Heart right ventricle (tissue), 16 donors: ENCODE measurements around the gene CAMKMT. TPM values are rescaled to one million over a fixed set of nuclear protein-coding genes. Genes with fewer than 3 reads are reported as not detected.

ENCODE experiments used
- ATAC-seq, 8 donors: fragments of 200-7000 bp; cut with Tn5 transposase; one replicate each; pipeline ENCODE4 v1.9.1; 2020; ENCODE audit warnings: mild to moderate bottlenecking in 8 of 8, moderate library complexity in 8 of 8, moderate number of reproducible peaks in 1 of 8
- DNase-seq, 2 donors: peaks; one replicate each; pipeline ENCODE4 v3.0.0-alpha.2; 2020
- H3K27ac ChIP-seq, 10 donors: fragments of 200-600 bp; sonication (generic) in 2 of 10; one replicate each; pipeline versions ENCODE4 v1.5.0 to v1.8.0; 2020 to 2022; ENCODE audit warnings: mild to moderate bottlenecking in 3 of 10
- H3K27me3 ChIP-seq, 7 donors: fragments of 200-600 bp; one replicate each; pipeline ENCODE4 v1.8.0; 2021 to 2022; ENCODE audit warnings: mild to moderate bottlenecking in 2 of 7
- H3K36me3 ChIP-seq, 9 donors: fragments of 200-600 bp; sonication (generic) in 1 of 9; one replicate each; pipeline versions ENCODE4 v1.5.0 to v1.8.0; 2020 to 2022; ENCODE audit warnings: mild to moderate bottlenecking in 2 of 9
- H3K4me1 ChIP-seq, 9 donors: fragments of 200-600 bp; sonication (generic) in 1 of 9; one replicate each; pipeline versions ENCODE4 v1.5.0 to v1.8.0; 2020 to 2022; ENCODE audit warnings: mild to moderate bottlenecking in 4 of 9
- H3K4me3 ChIP-seq, 10 donors: fragments of 200-600 bp; sonication (generic) in 2 of 10; one replicate each; pipeline versions ENCODE4 v1.5.0 to v1.8.0; 2020 to 2022; ENCODE audit warnings: mild to moderate bottlenecking in 7 of 10, moderate library complexity in 2 of 10
- H3K9me3 ChIP-seq, 11 donors: fragments of 200-600 bp in 10 of 11; sonication (generic) in 2 of 11; one replicate each; pipeline versions ENCODE4 v1.5.0 to v1.8.0; 2013 to 2022; ENCODE audit warnings: mild to moderate bottlenecking in 2 of 11, control low read depth in 1 of 11, moderate library complexity in 1 of 11
- WGBS, 2 donors: extraction: QIAGEN DNeasy Blood & Tissue Kit; methylation state at CpG; one replicate each; pipeline ENCODE4 v1.1.7; 2013; ENCODE audit warnings: inconsistent platforms in 1 of 2; 5-methylcytosine and 5-hydroxymethylcytosine counted together
- intact Hi-C, 10 donors: fragments of 100-400 bp; cut with DNase I; formaldehyde crosslinking; loops; one replicate each; pipeline versions ENCODE4 v1.11.1 to v1.14.2; 2022
- polyA plus RNA-seq, 2 donors: library from polyadenylated mRNA; stranded (reverse); fragments of 200-250 nt; gene quantifications; one replicate each; pipeline ENCODE4 v1.2.3, GENCODE V29; 2013
- total RNA-seq, 10 donors: library from RNA; stranded (reverse); fragmentation: NEBNext Ultra II Directional in 3 of 10; extraction: Animal tissue kit (Norgen Biotek cat#: 25700) in 3 of 10; gene quantifications; one replicate each; pipeline versions ENCODE4 v1.2.1 to v1.2.4, GENCODE V29; 2021 to 2023
- TF ChIP-seq, protein P1 (sequence below), 9 donors: fragments of 200-600 bp; sonication (generic) in 2 of 9; IDR thresholded peaks; one replicate each; pipeline versions ENCODE4 v1.5.0 to v1.8.0; 2021 to 2022; ENCODE audit warnings: antibody characterized with exemption in 9 of 9, mild to moderate bottlenecking in 5 of 9, moderate library complexity in 1 of 9
- donor health status: Arrhythmogenic right ventricular cardiomyopathy.
- donor health status: ischemic (EF 13 %, LVEDD 7.1; RV severe dilation, severe dysfunction).
- donor health status: healthy with polysubstance abuse.
- donor health status: DM: no; HTN: yes; CAD: no.
- donor health status: DM: no; HTN: no; CAD: no.
- donor health status: ischemic (EF 25% LVEDD 6.9; RV normal size, moderate dysfunction).
- donor health status: ischemic (EF 25% LVEDD 5.7; RV mildly dilated, moderate dysfunction).
- donor health status: healthy.
- donor health status: DM: yes; HTN: yes; CAD: no.
- donor health status: Ischemic cardiomyopathy.
- donor health status: ischemic (EF 35%, LVEDD 5.7; RV mildly dilated, moderate dysfunction).
- donor health status: nonischemic (EF 11% LVEDD 7.7; RV severe dilation, severe dysfunction).
- donor health status: DM: yes; HTN: yes; CAD: no.
- donor health status: PGD.
- donor health status: ischemic (EF 29% LVEDD 5.4; RV normal size, mild dysfunction).
- donor health status: nonischemic (EF 23%, LVEDD 6.1; RV moderate dilation, normal function).

Gene CAMKMT
- total and polyA plus RNA-seq, 12 donors, result 4.1 to 6.4 (median 4.8) TPM

DNA sequence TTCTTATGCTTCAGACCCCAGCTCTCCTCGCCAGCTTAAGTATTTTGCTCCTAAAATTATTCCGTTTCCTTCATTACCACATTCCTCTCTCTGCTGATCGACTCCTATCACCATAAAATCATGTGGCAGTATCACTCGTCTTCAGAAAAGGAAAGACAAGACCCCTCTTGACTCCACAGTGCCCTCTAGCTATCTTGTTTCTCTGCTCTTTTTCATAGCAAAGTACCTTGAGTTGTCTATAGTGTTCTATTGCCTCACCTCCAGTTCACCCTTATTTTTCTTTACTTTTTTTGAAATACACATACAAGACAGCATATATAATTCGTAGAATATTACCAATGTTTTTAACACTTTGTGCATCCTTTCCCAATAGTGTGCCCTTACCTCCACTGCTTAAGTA is 306.6 kb downstream of the CAMKMT start:
- Histone ChIP-seq H3K9me3 (no peaks in the 10 kb centered on the region), H3K4me1 (no peaks in the 10 kb centered on the region), H3K36me3 (no peaks in the 10 kb centered on the region), H3K27ac (no peak overlapping the region), H3K4me3 (no peak overlapping the region), H3K27me3 (no peaks in the 10 kb centered on the region)
- ATAC-seq (no peak), DNase-seq (no peak)
- WGBS, 2 donors, result 61 to 70% methylated on average over 5 of the region's 5 CpGs
- TF ChIP-seq, protein P1, sequence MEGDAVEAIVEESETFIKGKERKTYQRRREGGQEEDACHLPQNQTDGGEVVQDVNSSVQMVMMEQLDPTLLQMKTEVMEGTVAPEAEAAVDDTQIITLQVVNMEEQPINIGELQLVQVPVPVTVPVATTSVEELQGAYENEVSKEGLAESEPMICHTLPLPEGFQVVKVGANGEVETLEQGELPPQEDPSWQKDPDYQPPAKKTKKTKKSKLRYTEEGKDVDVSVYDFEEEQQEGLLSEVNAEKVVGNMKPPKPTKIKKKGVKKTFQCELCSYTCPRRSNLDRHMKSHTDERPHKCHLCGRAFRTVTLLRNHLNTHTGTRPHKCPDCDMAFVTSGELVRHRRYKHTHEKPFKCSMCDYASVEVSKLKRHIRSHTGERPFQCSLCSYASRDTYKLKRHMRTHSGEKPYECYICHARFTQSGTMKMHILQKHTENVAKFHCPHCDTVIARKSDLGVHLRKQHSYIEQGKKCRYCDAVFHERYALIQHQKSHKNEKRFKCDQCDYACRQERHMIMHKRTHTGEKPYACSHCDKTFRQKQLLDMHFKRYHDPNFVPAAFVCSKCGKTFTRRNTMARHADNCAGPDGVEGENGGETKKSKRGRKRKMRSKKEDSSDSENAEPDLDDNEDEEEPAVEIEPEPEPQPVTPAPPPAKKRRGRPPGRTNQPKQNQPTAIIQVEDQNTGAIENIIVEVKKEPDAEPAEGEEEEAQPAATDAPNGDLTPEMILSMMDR (IDR thresholded peaks at IDR 0.05), result peak in 6 of 9 donors; percentile 15 to 42 (median 24)
- intact Hi-C loops, result loop anchor here in 1 of 10 donors (10.0 kb wide), 1 partner anchor 94 kb away; no protein-coding TSS in a partner anchor

DNA sequence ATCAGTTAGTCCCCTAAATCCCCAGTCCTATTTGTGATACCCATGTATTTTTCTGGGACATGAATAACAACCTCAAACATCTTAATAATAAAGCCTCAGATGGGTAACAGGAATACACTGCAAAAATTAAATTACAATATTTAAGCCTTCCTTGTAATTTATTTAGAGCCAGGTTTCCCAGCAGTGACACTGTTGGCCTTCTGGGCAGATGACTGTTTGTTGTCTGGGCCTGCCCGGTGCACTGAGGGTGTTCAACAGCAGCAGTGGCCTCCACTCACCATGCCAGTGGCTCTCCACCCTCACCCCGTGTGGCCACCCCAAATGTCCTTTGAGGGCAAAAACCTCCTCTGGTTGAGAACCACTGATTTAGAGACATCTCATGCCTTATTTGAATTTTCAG is 309.5 kb downstream of the CAMKMT start:
- TF ChIP-seq, protein P1 (IDR thresholded peaks at IDR 0.05), result no peak
- intact Hi-C loops, result no loop called here

DNA sequence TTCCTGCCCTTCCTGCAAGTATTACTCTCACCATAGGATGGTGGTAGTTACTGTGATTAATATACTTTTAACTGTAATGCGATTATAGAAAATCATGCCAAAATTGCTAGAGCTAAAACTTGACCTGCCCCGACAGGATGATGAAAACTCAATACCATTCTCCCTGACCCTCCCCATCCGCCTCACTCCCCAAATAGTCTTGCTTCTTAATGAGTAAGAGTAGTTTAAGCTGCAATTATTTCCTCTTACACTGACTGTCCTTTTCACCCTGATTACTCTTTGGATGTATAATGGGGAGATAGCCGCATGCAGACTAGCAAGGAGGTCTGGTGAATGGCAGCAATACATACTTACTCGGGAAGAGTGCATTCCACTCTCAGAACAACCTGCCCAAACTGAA is 310.2 kb downstream of the CAMKMT start:
- no peak for DNase-seq
- no peak for ATAC-seq
- no peaks in the 10 kb centered on the region for H3K9me3 ChIP-seq
- H3K4me3 ChIP-seq, result no peak overlapping the region
- intact Hi-C loops, result no loop called here
- H3K27ac ChIP-seq, result no peak overlapping the region
- WGBS, 2 donors, result 89 to 90% methylated on average over 5 of the region's 5 CpGs
- no peaks in the 10 kb centered on the region for H3K36me3 ChIP-seq
- TF ChIP-seq, protein P1 (IDR thresholded peaks at IDR 0.05), result no peak
- no peaks in the 10 kb centered on the region for H3K4me1 ChIP-seq
- H3K27me3 ChIP-seq, result no peaks in the 10 kb centered on the region

More for the DNA sequence above, 309.5 kb downstream of the CAMKMT start:
- no peak overlapping the region for H3K4me3 ChIP-seq
- no peaks in the 10 kb centered on the region for H3K9me3 ChIP-seq
- 93 to 94% methylated on average over 2 of the region's 2 CpGs for WGBS, 2 donors
- no peaks in the 10 kb centered on the region for H3K27me3 ChIP-seq
- no peaks in the 10 kb centered on the region for H3K36me3 ChIP-seq
- no peak for DNase-seq
- H3K4me1 ChIP-seq, result no peaks in the 10 kb centered on the region
- H3K27ac ChIP-seq, result no peak overlapping the region
- no peak for ATAC-seq

DNA sequence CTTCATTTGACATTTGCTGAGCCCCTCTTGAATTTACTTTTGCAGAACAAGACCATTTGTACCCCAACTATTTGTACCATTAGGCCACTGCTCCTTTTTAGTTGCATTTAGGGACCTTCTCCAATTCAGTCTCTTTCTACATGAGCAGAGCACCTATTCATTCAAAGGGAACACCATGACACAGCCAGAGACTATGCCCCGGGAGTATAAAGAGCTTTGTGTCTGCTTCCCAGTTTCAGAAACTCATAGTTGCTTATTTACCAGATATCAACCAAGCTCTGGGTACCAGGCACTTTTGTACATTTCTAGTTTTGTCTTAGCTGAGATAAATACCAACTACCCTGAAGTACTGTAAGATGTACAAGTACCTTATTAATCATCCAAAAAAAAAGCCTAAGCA is 310.7 kb downstream of the CAMKMT start:
- ATAC-seq (no peak), DNase-seq (no peak)
- intact Hi-C loops, result no loop called here
- WGBS, 2 donors, result 94 to 96% methylated on average over 1 of the region's 1 CpG
- no peaks in the 10 kb centered on the region for H3K27me3 ChIP-seq
- H3K4me1 ChIP-seq, result no peaks in the 10 kb centered on the region
- TF ChIP-seq, protein P1 (IDR thresholded peaks at IDR 0.05), result no peak
- H3K4me3 ChIP-seq, result no peak overlapping the region
- H3K9me3 ChIP-seq, result no peaks in the 10 kb centered on the region
- H3K36me3 ChIP-seq, result no peaks in the 10 kb centered on the region
- no peak overlapping the region for H3K27ac ChIP-seq
